ENCODE measurements around the gene C1QTNF1. TPM values are rescaled to one million over a fixed set of nuclear protein-coding genes. Genes with fewer than 3 reads are reported as not detected.

The C1QTNF1 gene
- total RNA-seq, 2 experiments from 2014 or later: not detected

DNA sequence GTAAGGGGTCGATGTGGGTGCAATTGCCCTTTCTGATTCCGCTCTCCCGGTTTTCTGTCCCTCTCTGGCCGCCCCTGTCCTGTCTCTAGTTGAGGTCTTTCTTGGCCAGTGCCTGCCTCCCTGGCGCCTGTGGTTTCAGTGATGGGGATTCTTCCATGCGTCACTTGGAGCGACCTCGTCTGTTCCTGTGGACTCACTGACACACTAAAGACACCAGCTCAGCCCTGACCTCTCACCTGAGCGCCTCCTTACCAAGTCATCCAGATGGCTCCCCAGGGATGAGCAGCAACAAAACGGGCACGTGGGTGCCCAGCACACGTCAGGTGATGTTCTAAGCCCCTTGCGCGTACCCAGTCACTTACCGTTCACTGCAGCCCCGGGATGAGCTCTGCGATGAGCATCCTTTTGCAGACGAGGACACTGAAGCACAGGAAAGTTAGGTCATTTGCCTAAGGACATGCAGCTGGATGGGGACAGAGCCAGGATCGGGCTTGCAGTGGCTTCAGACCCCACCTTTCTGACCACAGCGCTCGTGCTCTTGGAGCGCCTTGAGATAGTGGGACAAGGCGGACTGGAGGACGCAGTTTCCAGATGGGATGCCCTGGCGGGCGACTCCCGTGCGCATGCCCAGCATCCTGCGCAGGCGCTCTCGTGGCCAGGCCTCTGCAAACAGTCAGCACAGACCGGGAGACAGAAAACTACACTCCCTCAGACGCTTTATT is 32.8 kb upstream of the C1QTNF1 start:
- Histone ChIP-seq H3K9me3 (ENCODE audit: low read length) (no peaks in the 10 kb centered on the region), H3K4me3 (ENCODE audit: low read depth, low read length, poor library complexity, severe bottlenecking) (no peak overlapping the region), H3K79me2 (ENCODE audit: insufficient read depth, low read depth, low read length) (no peaks in the 10 kb centered on the region), H3K27ac (ENCODE audit: low read depth, low read length, poor library complexity, severe bottlenecking) (no peak overlapping the region), H3K4me1 (ENCODE audit: insufficient read depth, low read length, poor library complexity, severe bottlenecking) (peaks cover 10% of the 10 kb centered on the region), H2AFZ (ENCODE audit: low read length) (no peak overlapping the region), H3K4me2 (ENCODE audit: low read length) (no peak overlapping the region), H3K9me2 (ENCODE audit: insufficient read depth, low read length) (no peaks in the 10 kb centered on the region), H4K20me1 (ENCODE audit: insufficient read depth, low read length) (peaks cover 4% of the 10 kb centered on the region; the same call in 1 of the 2 replicates), H3K36me3 (ENCODE audit: insufficient read depth, low read length) (peaks cover 67% of the 10 kb centered on the region)
- DNase-seq (ENCODE audit: low spot score): no peak
- BruUV-seq (replicated peaks): no TSS peak
- ChIA-PET POLR2A (interaction anchor here (0.6 kb wide), 1 partner anchor 35 kb away, joined by 3 read pairs; no protein-coding TSS in a partner anchor), CTCF (ENCODE audit: unreplicated experiment) (interaction anchor here (0.6 kb wide), 1 partner anchor 659 kb away, joined by 3 read pairs; no protein-coding TSS in a partner anchor)
- intact Hi-C loops (cut with micrococcal nuclease; ENCODE audit: unreplicated experiment): loop anchor here (5.0 kb wide), 1 partner anchor 51 kb away; no protein-coding TSS in a partner anchor
- TF ChIP-seq, protein P1, sequence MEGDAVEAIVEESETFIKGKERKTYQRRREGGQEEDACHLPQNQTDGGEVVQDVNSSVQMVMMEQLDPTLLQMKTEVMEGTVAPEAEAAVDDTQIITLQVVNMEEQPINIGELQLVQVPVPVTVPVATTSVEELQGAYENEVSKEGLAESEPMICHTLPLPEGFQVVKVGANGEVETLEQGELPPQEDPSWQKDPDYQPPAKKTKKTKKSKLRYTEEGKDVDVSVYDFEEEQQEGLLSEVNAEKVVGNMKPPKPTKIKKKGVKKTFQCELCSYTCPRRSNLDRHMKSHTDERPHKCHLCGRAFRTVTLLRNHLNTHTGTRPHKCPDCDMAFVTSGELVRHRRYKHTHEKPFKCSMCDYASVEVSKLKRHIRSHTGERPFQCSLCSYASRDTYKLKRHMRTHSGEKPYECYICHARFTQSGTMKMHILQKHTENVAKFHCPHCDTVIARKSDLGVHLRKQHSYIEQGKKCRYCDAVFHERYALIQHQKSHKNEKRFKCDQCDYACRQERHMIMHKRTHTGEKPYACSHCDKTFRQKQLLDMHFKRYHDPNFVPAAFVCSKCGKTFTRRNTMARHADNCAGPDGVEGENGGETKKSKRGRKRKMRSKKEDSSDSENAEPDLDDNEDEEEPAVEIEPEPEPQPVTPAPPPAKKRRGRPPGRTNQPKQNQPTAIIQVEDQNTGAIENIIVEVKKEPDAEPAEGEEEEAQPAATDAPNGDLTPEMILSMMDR (conservative IDR thresholded peaks at IDR 0.05; ENCODE audit: low read length): no peak
- TF ChIP-seq EZH2phosphoT487 (IDR thresholded peaks at IDR 0.05; ENCODE audit: borderline replicate concordance, low read depth, low read length): no peak

DNA sequence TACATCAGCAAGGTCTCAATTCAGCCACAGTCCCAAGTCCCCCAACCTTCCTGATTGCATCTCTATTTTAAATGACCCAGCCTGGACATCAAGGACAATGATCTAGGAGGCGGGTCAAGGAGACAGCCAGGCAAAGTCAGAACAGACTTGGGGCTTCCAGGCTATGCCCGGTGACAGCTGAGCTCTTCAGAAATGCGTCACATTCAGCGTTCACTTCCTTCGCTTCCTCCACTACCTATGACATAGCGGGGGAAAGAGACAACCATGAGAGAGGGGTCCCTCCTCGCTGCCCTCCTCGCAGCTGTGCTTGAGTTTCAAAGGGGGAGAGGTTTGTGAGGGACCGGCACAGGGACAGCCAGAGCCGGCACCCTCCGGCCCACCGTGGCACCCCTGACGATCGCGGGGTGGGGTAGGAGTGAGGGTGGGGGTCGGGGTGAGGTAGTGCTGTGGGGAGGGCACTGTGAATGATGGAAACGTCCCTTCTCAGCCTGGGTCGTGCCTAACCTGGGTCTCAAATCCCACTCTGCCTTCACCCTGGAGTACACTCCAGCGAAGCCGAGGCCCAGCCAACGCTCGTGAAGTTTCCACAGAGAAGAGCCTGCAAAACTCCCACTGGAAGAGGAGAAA is 31.9 kb upstream of the C1QTNF1 start:
- no TSS peak for BruUV-seq (replicated peaks)
- CTCF ChIA-PET (ENCODE audit: unreplicated experiment): no interaction called here
- DNase-seq (ENCODE audit: low spot score): no peak

More for the DNA sequence above, 31.9 kb upstream of the C1QTNF1 start:
- Histone ChIP-seq H3K4me1 (ENCODE audit: insufficient read depth, low read length, poor library complexity, severe bottlenecking) (peaks cover 1% of the 10 kb centered on the region), H4K20me1 (ENCODE audit: insufficient read depth, low read length) (peaks cover 4% of the 10 kb centered on the region; the same call in 1 of the 2 replicates), H3K79me2 (ENCODE audit: insufficient read depth, low read depth, low read length) (no peaks in the 10 kb centered on the region), H2AFZ (ENCODE audit: low read length) (no peak overlapping the region), H3K9me3 (ENCODE audit: low read length) (no peaks in the 10 kb centered on the region), H3K36me3 (ENCODE audit: insufficient read depth, low read length) (peaks cover 75% of the 10 kb centered on the region), H3K4me2 (ENCODE audit: low read length) (no peak overlapping the region), H3K9me2 (ENCODE audit: insufficient read depth, low read length) (no peaks in the 10 kb centered on the region), H3K4me3 (ENCODE audit: low read depth, low read length, poor library complexity, severe bottlenecking) (no peak overlapping the region), H3K27ac (ENCODE audit: low read depth, low read length, poor library complexity, severe bottlenecking) (no peak overlapping the region)
- POLR2A ChIA-PET: no interaction called here
- TF ChIP-seq, protein P1 (conservative IDR thresholded peaks at IDR 0.05; ENCODE audit: low read length): no peak
- no peak for TF ChIP-seq EZH2phosphoT487 (IDR thresholded peaks at IDR 0.05; ENCODE audit: borderline replicate concordance, low read depth, low read length)
- intact Hi-C loops (cut with micrococcal nuclease; ENCODE audit: unreplicated experiment): loop anchor here (5.0 kb wide), 1 partner anchor 50 kb away; no protein-coding TSS in a partner anchor
